GM11168 (cell line): ENCODE measurements around the gene RELN.
"Not testable (repeated sequence)": the region's sequence is repeated elsewhere in the genome, so short reads cannot be mapped to it uniquely, and the experiment has no call there.

ENCODE experiments used
- in situ Hi-C: fragments of 300-500 bp; cut with MboI; formaldehyde crosslinking; loops from one replicate; pipeline ENCODE4 v1.12.0; 2022; ENCODE audit warnings: low sequenced_read_pairs; ENCODE audit not compliant: unreplicated experiment

RELN gene

GRCh38 chr7:103911015-103911414 is 78.4 kb downstream of the RELN start:
- in situ Hi-C loops: not testable (repeated sequence)

- in situ Hi-C loops: no loop called here
Observed at GRCh38 chr7:103905997-103906396, 83.5 kb downstream of the RELN start.

GRCh38 chr7:103902917-103903316 is 86.5 kb downstream of the RELN start:
- in situ Hi-C loops: no loop called here

- in situ Hi-C loops: not testable (repeated sequence)
Observed at GRCh38 chr7:103896826-103897225, 92.6 kb downstream of the RELN start.

GRCh38 chr7:103894656-103895596 is 94.5 kb downstream of the RELN start:
- in situ Hi-C loops: no loop called here

GRCh38 chr7:103893350-103893749 is 96.1 kb downstream of the RELN start:
- in situ Hi-C loops: no loop called here

- in situ Hi-C loops: no loop called here
Observed at GRCh38 chr7:103889451-103889850, 100.0 kb downstream of the RELN start.

GRCh38 chr7:103888603-103889153 is 100.8 kb downstream of the RELN start:
- in situ Hi-C loops: no loop called here

GRCh38 chr7:103887853-103888602 is 101.4 kb downstream of the RELN start:
- in situ Hi-C loops: no loop called here

GRCh38 chr7:103887050-103887449 is 102.4 kb downstream of the RELN start:
- in situ Hi-C loops: no loop called here

- in situ Hi-C loops: no loop called here
Observed at GRCh38 chr7:103879928-103880600, 109.4 kb downstream of the RELN start.

- in situ Hi-C loops: no loop called here
Observed at GRCh38 chr7:103879411-103879810, 110.0 kb downstream of the RELN start.

GRCh38 chr7:103877565-103877964 is 111.9 kb downstream of the RELN start:
- in situ Hi-C loops: no loop called here

GRCh38 chr7:103875718-103876117 is 113.7 kb downstream of the RELN start:
- in situ Hi-C loops: no loop called here

GRCh38 chr7:103871473-103871872 is 118.0 kb downstream of the RELN start:
- in situ Hi-C loops: no loop called here

GRCh38 chr7:103870664-103871063 is 118.8 kb downstream of the RELN start:
- in situ Hi-C loops: no loop called here

GRCh38 chr7:103867874-103868273 is 121.6 kb downstream of the RELN start:
- in situ Hi-C loops: no loop called here

GRCh38 chr7:103866919-103867318 is 122.5 kb downstream of the RELN start:
- in situ Hi-C loops: no loop called here

- in situ Hi-C loops: no loop called here
Observed at GRCh38 chr7:103865442-103865841, 124.0 kb downstream of the RELN start.

- in situ Hi-C loops: no loop called here
Observed at GRCh38 chr7:103862302-103863035, 127.0 kb downstream of the RELN start.
